Right renal pelvis (tissue), 4 donors: ENCODE results near the gene UGGT1. TPM values are rescaled to one million over a fixed set of nuclear protein-coding genes. Genes with fewer than 3 reads are reported as not detected.

Source experiments
- DNase-seq, 4 donors: peaks; one replicate each; pipeline ENCODE4 v3.0.0-alpha.2; 2013; ENCODE audit warnings: low read depth in 4 of 4, low spot score in 3 of 4, missing footprints in 1 of 4
- polyA plus RNA-seq, 4 donors: library from polyadenylated mRNA; unstranded; fragments of 120-200 nt; gene quantifications; one replicate each; pipeline ENCODE4 v1.2.1, GENCODE V29; 2013; ENCODE audit not compliant: insufficient read length in 4 of 4

Gene UGGT1
- polyA plus RNA-seq, 4 donors: 35.3 to 39.0 (median 36.5) TPM

GRCh38 chr2:128103407-128103806 is 12.4 kb downstream of the UGGT1 start:
- DNase-seq: no peak

DNA sequence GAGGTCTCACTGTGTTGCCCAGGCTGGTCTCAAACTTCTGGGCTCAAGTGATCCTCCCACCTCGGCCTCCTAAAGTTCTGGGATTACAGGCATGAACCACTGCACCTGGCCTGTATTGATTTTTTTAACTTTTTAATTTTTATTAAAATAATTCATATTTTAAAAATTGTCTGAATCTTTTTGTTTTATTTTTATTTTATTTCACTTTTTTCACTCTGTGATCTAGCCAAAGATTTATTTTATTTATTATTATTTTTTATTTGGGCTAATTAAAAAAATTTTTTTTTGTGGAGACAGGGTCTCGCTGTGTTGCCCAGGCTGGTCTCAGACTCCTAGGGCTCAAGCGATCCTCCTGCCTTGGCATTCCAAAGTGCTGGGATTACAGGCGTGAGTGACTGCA is 14.1 kb downstream of the UGGT1 start:
- DNase-seq: no peak

DNA sequence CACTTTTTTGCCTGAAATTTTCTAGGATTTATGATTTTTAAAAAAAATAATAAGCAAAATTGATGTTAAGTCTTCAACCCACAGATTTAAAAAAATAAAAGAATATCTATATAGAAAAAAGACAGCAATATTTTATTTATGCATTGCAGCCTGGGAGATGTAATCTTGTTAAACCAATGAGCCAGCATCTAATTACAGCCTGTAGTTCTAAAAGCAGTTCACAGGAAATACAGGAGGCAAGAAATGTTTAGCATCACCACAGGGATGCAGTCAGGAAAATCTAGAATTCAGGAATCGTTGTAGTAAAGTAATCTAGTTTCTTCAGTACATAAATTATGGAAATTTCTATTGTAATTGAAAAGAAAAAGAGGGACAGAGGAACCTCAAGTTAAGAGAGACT is 17.2 kb downstream of the UGGT1 start:
- DNase-seq: no peak

DNA sequence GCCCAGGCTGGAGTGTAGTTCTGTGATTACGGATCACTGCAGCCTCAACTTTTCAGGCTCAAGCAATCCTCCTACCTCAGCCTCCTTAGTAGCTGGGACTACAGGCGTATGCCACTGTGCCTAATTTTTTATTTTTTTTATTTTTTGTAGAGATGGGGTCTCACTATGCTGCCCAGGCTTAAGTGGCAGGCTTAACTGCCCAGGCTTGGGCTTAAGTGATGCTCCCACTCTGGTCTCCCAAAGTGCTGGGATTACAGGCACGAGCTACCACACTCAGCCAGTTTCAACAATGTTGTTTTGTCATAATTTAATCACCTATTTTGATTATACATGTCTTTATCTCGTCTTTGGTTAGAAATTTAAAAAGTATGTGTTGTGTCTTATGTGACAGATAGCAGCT is 18.2 kb downstream of the UGGT1 start:
- no peak for DNase-seq

- DNase-seq: no peak
Observed at GRCh38 chr2:128115921-128116623, 25.1 kb downstream of the UGGT1 start.

DNA sequence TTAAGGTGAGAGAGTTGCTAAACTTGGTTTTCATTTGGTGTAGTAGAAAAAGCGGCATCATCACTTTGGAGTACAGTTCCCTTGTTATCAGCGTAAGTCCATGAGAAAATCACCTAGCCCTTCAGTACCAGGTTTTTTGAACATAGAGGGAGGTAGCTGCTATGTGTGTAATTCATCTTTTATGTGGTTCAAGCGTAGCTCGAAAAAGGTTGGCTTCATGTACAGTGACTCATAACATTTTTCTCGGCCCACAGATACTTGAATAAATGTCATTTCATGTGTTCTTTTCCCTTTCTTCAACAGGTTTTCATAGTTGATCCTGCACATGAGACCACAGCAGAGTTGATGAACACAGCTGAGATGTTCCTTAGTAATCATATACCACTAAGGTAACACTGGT is 43.6 kb downstream of the UGGT1 start:
- no peak for DNase-seq

DNA sequence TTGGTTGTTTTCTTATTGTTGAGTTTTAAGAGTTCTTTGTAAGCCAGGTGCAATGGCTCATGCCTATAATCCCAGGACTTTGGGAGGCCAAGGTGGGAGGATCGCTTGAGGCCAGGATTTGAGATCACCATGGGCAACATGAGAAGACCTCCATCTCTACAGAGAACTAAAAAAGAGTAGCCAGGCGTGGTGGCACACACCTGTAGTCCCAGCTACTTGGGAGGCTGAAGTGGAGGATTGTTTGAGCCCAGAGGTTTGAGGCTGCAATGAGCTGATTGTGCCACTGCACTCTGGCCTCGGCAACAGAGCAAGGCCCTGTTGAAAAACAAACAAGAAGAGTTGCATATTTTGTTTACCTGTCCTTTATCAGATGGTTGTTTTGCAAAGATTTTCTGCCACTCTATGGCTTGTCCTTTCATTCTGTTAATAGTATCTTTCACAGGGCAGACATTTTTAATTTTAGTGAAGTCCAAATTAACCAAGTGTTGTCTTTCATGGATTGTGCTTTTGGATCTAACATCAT is 46.2 kb downstream of the UGGT1 start:
- no peak for DNase-seq

DNA sequence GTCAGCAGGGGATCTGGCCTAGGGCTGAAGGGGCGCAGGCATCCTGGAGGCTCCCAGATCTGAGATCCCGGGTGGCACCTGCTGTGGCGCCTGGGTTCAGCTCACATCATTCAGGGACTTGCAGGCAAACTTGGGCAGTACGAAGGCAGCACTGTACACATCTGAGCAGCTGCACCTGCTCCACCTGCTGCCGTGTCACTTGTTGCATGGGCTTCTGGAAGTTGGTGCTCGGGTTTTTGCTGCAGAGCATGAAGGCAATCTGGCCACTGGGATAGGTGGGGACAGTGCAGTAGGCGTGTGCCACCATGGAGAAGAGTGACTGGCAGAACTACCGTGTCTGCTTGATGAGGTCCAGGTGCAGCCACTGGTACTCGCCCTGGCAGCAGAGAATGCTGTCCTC is 48.6 kb downstream of the UGGT1 start:
- no peak for DNase-seq

- no peak for DNase-seq
Observed at GRCh38 chr2:128145651-128146050, 54.7 kb downstream of the UGGT1 start.

DNA sequence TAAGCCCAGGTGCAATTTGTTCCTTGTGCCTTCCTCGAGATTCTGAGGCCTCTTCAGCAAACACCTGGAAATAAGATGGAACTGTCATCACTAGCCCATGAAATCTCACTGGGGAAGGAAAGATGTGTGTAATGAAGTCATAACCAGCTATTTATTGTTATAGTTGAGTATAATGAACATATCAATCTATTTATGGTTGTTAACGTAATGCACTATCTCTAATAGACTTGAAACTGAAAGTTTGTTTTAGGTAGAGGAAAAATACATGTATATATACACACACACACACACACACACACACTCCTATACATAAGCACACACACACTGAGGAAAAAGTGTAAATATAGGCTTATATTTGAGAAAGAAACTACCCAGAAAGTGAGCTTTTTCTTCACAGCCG is 62.8 kb downstream of the UGGT1 start:
- no peak for DNase-seq

DNA sequence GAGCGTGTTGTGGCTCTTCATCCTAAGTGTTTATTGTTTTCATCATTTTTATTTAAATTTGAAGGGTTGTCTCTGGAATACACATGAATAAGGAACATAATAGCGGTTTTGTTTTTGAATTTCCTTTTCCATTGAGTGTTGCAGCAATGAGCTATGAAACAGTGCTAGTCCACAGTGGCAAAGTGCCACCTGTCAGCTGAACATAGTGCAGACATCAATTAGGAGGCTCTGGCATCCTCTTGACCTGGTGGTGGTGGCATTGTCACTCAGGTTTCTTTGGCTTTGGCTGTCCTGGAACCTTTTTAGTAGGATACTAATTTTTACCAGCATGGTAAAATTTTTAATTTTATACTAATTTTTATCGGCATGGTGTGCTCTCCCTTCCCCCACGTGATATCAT is 63.2 kb downstream of the UGGT1 start:
- DNase-seq: no peak

DNA sequence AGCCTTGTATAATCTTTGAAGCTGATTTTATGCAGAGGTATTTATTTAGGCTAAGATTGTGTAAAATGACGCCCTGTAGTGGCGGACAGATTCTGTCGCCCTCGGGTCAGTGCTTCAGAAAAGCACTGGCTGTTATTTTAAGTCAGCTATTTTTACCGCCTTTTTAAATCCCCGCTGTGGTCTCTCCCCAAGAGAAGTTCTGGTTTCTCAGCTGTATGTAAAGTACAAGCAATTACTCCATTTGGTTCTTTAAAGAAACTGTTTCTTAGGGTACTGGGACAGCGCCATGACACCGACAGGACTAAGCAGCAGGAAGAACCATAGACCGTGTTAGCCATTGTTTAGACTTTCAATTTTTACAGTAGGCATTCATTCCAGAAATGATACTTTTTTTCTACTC is 65.0 kb downstream of the UGGT1 start:
- no peak for DNase-seq

DNA sequence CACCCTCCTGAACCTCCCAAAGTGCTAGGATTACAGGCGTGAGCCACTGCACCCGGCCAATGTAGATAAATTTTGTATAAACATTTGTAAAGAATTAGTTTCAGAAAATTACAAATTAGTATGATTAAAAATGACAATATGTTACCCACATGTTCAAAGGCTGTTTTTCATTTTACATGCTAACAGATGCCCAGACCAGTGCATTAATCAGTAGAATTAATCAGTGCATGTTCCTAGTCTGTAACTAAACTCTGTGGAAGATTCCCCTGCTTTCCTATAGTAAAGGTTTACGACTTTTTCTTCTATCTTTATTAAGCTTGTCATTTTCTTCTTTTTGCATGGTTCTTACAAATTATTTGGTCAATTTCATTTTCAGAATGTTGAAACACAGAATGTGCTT is 65.8 kb downstream of the UGGT1 start:
- no peak for DNase-seq

DNA sequence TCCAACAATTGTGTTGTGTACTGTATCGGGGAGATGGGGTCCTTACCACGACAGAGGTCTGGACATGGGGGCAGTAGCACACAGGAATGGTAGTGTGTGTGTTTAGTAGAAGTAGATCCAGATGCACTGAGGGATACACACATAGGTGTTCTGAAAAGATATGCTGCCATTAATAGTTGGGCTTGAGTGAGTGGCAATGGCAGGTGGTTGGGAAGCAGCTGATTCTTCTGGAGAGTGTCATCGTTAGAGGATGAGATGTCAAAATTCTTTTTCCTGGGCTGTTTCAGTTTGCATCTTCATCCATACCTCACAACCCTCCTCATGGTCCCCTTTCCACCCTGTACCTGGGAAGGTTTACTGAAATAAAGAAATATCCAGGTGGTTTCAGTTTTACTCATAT is 66.6 kb downstream of the UGGT1 start:
- DNase-seq: no peak

- DNase-seq: no peak
Observed at GRCh38 chr2:128158176-128158575, 67.2 kb downstream of the UGGT1 start.

GRCh38 chr2:128159437-128159836 is 68.4 kb downstream of the UGGT1 start:
- no peak for DNase-seq

- DNase-seq: no peak
Observed at GRCh38 chr2:128160616-128161275, 69.7 kb downstream of the UGGT1 start.

- DNase-seq: no peak
Observed at GRCh38 chr2:128162266-128162665, 71.3 kb downstream of the UGGT1 start.

GRCh38 chr2:128164311-128164710 is 73.3 kb downstream of the UGGT1 start:
- DNase-seq: no peak

DNA sequence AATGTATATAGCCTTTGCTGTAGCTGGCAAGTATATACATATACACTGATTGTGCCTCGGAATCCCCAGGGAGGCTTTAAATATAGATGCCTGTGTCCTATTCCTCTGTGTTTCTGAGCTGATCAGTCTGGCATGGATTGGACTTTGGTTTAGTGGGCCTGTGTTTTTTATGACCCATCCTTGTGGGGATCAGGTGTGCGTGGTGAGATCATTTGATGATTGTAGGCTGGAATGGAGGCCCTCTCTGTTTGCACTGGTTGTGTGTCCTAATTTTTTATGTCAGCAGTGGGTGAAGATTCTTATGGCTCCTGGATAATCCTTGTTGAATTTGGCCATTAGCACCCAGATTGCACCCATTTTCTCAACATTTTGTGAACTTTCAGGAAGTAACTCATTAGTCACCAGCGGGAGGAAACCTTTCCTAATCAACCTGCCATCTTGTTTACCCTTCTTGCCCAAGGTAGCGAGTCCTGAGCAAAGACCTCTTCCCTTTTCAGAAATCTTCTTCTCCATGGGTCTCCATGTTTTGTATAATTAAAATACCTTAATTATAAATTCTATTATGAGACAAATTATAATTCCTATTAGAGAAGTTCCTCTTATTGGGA is 75.8 kb downstream of the UGGT1 start:
- no peak for DNase-seq

GRCh38 chr2:128169094-128169493 is 78.1 kb downstream of the UGGT1 start:
- DNase-seq: no peak

GRCh38 chr2:128169497-128169896 is 78.5 kb downstream of the UGGT1 start:
- no peak for DNase-seq
